ENCODE results near the gene ECM1.

ECM1 gene

GRCh38 chr1:150554086-150554452 lies 46.2 kb downstream of the ECM1 start:
- no peak for TF ChIP-seq GATA3 (IDR thresholded peaks at IDR 0.05; ENCODE audit: low read depth, low read length)
- no peak for TF ChIP-seq GATA2 (IDR thresholded peaks at IDR 0.05; ENCODE audit: low read depth, low read length)

- TF ChIP-seq GATA3 (IDR thresholded peaks at IDR 0.05; ENCODE audit: low read depth, low read length): no peak
- TF ChIP-seq GATA2 (IDR thresholded peaks at IDR 0.05; ENCODE audit: low read depth, low read length): no peak
These were observed 47.5 kb downstream of the ECM1 start for GRCh38 chr1:150555198-150555970.

- TF ChIP-seq GATA2 (IDR thresholded peaks at IDR 0.05; ENCODE audit: low read depth, low read length) (no peak), GATA3 (IDR thresholded peaks at IDR 0.05; ENCODE audit: low read depth, low read length) (no peak)
These were observed 48.3 kb downstream of the ECM1 start for GRCh38 chr1:150555971-150556865.

- TF ChIP-seq GATA2 (IDR thresholded peaks at IDR 0.05; ENCODE audit: low read depth, low read length) (no peak), GATA3 (IDR thresholded peaks at IDR 0.05; ENCODE audit: low read depth, low read length) (no peak)
These were observed 49.2 kb downstream of the ECM1 start for GRCh38 chr1:150557065-150557600.

GRCh38 chr1:150557813-150558212 lies 49.9 kb downstream of the ECM1 start:
- no peak for TF ChIP-seq GATA3 (IDR thresholded peaks at IDR 0.05; ENCODE audit: low read depth, low read length)

GRCh38 chr1:150558303-150558704 lies 50.4 kb downstream of the ECM1 start:
- TF ChIP-seq GATA3 (IDR thresholded peaks at IDR 0.05; ENCODE audit: low read depth, low read length) (no peak), GATA2 (IDR thresholded peaks at IDR 0.05; ENCODE audit: low read depth, low read length) (no peak)

GRCh38 chr1:150558761-150559655 lies 51.1 kb downstream of the ECM1 start:
- TF ChIP-seq GATA3 (IDR thresholded peaks at IDR 0.05; ENCODE audit: low read depth, low read length) (no peak), GATA2 (IDR thresholded peaks at IDR 0.05; ENCODE audit: low read depth, low read length) (no peak)

- TF ChIP-seq GATA3 (IDR thresholded peaks at IDR 0.05; ENCODE audit: low read depth, low read length): no peak
- no peak for TF ChIP-seq GATA2 (IDR thresholded peaks at IDR 0.05; ENCODE audit: low read depth, low read length)
These were observed 51.7 kb downstream of the ECM1 start for GRCh38 chr1:150559656-150560010.

- TF ChIP-seq GATA2 (IDR thresholded peaks at IDR 0.05; ENCODE audit: low read depth, low read length): no peak
- TF ChIP-seq GATA3 (IDR thresholded peaks at IDR 0.05; ENCODE audit: low read depth, low read length): no peak
These were observed 52.1 kb downstream of the ECM1 start for GRCh38 chr1:150560011-150560438.

GRCh38 chr1:150560576-150561253 lies 52.8 kb downstream of the ECM1 start:
- no peak for TF ChIP-seq GATA2 (IDR thresholded peaks at IDR 0.05; ENCODE audit: low read depth, low read length)
- no peak for TF ChIP-seq GATA3 (IDR thresholded peaks at IDR 0.05; ENCODE audit: low read depth, low read length)

- TF ChIP-seq GATA3 (IDR thresholded peaks at IDR 0.05; ENCODE audit: low read depth, low read length) (no peak), GATA2 (IDR thresholded peaks at IDR 0.05; ENCODE audit: low read depth, low read length) (no peak)
These were observed 53.5 kb downstream of the ECM1 start for GRCh38 chr1:150561254-150561973.

- TF ChIP-seq GATA2 (IDR thresholded peaks at IDR 0.05; ENCODE audit: low read depth, low read length) (no peak), GATA3 (IDR thresholded peaks at IDR 0.05; ENCODE audit: low read depth, low read length) (no peak)
These were observed 54.1 kb downstream of the ECM1 start for GRCh38 chr1:150561974-150562445.
